ENCODE data around the gene FBXO8. TPM values are rescaled to one million over a fixed set of nuclear protein-coding genes. Genes with fewer than 3 reads are reported as not detected.
A peak's percentile ranks its signal among the peaks of the same experiment; 100 is the strongest.

FBXO8 gene
- polyA plus RNA-seq, 1 of the 3 experiments (the other 2 are of a cell fraction) = 16.0 TPM

DNA sequence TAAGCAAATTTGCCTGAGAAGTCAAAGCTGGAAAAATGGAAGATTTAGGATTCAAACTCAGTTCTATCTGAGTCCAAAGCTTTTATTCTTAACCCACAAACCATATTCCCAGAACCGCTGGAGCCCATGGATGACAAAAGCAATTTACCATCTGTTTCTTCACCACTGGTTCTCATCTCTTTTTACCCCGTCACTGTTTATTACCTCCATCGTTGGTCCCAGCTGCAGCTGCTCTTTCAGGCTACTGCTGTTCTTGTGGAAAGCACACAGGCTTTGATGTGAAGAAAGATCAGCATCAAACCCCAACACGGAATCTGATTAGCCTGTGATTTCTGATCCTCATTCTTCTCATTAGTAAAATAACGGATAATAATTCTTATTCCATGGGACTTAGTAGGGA, 9.5 kb downstream of the FBXO8 start (continued):
- TF ChIP-seq, protein P1, sequence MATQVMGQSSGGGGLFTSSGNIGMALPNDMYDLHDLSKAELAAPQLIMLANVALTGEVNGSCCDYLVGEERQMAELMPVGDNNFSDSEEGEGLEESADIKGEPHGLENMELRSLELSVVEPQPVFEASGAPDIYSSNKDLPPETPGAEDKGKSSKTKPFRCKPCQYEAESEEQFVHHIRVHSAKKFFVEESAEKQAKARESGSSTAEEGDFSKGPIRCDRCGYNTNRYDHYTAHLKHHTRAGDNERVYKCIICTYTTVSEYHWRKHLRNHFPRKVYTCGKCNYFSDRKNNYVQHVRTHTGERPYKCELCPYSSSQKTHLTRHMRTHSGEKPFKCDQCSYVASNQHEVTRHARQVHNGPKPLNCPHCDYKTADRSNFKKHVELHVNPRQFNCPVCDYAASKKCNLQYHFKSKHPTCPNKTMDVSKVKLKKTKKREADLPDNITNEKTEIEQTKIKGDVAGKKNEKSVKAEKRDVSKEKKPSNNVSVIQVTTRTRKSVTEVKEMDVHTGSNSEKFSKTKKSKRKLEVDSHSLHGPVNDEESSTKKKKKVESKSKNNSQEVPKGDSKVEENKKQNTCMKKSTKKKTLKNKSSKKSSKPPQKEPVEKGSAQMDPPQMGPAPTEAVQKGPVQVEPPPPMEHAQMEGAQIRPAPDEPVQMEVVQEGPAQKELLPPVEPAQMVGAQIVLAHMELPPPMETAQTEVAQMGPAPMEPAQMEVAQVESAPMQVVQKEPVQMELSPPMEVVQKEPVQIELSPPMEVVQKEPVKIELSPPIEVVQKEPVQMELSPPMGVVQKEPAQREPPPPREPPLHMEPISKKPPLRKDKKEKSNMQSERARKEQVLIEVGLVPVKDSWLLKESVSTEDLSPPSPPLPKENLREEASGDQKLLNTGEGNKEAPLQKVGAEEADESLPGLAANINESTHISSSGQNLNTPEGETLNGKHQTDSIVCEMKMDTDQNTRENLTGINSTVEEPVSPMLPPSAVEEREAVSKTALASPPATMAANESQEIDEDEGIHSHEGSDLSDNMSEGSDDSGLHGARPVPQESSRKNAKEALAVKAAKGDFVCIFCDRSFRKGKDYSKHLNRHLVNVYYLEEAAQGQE (IDR thresholded peaks at IDR 0.05; ENCODE audit: low read depth, low read length) = no peak
- TF ChIP-seq, protein P2, sequence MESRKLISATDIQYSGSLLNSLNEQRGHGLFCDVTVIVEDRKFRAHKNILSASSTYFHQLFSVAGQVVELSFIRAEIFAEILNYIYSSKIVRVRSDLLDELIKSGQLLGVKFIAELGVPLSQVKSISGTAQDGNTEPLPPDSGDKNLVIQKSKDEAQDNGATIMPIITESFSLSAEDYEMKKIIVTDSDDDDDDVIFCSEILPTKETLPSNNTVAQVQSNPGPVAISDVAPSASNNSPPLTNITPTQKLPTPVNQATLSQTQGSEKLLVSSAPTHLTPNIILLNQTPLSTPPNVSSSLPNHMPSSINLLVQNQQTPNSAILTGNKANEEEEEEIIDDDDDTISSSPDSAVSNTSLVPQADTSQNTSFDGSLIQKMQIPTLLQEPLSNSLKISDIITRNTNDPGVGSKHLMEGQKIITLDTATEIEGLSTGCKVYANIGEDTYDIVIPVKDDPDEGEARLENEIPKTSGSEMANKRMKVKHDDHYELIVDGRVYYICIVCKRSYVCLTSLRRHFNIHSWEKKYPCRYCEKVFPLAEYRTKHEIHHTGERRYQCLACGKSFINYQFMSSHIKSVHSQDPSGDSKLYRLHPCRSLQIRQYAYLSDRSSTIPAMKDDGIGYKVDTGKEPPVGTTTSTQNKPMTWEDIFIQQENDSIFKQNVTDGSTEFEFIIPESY (IDR thresholded peaks at IDR 0.05; ENCODE audit: borderline replicate concordance, low read depth) = no peak
- TF ChIP-seq FOXJ3 (CRISPR knock-in tag; IDR thresholded peaks at IDR 0.05) (no peak), YY1 (IDR thresholded peaks at IDR 0.05; ENCODE audit: low read depth) (no peak), FOSL2 (IDR thresholded peaks at IDR 0.05; ENCODE audit: borderline replicate concordance, low read depth) (no peak)
- TF ChIP-seq, protein P3, sequence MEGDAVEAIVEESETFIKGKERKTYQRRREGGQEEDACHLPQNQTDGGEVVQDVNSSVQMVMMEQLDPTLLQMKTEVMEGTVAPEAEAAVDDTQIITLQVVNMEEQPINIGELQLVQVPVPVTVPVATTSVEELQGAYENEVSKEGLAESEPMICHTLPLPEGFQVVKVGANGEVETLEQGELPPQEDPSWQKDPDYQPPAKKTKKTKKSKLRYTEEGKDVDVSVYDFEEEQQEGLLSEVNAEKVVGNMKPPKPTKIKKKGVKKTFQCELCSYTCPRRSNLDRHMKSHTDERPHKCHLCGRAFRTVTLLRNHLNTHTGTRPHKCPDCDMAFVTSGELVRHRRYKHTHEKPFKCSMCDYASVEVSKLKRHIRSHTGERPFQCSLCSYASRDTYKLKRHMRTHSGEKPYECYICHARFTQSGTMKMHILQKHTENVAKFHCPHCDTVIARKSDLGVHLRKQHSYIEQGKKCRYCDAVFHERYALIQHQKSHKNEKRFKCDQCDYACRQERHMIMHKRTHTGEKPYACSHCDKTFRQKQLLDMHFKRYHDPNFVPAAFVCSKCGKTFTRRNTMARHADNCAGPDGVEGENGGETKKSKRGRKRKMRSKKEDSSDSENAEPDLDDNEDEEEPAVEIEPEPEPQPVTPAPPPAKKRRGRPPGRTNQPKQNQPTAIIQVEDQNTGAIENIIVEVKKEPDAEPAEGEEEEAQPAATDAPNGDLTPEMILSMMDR (IDR thresholded peaks at IDR 0.05) = no peak

DNA sequence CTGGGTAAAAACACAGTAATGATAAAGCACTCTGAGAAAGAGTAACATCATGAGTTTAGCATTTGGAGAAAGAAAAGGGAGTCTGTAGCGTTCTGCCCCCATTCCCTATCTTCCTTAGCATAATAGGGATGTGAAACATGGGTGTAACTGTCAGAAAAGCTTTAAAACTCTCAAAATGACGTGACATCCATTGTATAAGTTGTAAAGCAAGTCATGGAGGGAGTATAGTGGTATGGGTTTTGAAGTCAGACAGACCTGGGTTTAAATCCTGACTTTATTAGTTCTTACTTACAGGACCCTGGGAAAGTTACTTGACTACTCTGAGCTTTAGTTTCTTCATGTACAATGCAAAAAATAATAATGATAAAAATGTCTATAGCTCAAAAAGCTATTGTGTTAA, 17.1 kb downstream of the FBXO8 start:
- peaks cover 33% of the 10 kb centered on the region; the same call in 1 of the 2 replicates for H3K79me2 ChIP-seq (ENCODE audit: insufficient read depth)
- TF ChIP-seq, protein P3 (IDR thresholded peaks at IDR 0.05) = no peak
- TF ChIP-seq RXRA (IDR thresholded peaks at IDR 0.05; ENCODE audit: borderline replicate concordance, low read depth) (no peak), GABPA (IDR thresholded peaks at IDR 0.05; ENCODE audit: low read depth) (no peak), FOXJ3 (CRISPR knock-in tag; IDR thresholded peaks at IDR 0.05) (no peak), JUND (IDR thresholded peaks at IDR 0.05) (no peak), SMC3 (IDR thresholded peaks at IDR 0.05; ENCODE audit: low read depth, low read length) (no peak), TCF12 (IDR thresholded peaks at IDR 0.05) (no peak), MXI1 (IDR thresholded peaks at IDR 0.05; ENCODE audit: low read depth, low read length) (no peak), YY1 (IDR thresholded peaks at IDR 0.05; ENCODE audit: low read depth) (no peak)
- TF ChIP-seq, protein P4, sequence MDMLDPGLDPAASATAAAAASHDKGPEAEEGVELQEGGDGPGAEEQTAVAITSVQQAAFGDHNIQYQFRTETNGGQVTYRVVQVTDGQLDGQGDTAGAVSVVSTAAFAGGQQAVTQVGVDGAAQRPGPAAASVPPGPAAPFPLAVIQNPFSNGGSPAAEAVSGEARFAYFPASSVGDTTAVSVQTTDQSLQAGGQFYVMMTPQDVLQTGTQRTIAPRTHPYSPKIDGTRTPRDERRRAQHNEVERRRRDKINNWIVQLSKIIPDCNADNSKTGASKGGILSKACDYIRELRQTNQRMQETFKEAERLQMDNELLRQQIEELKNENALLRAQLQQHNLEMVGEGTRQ (IDR thresholded peaks at IDR 0.05; ENCODE audit: borderline replicate concordance, low read depth, low read length) = no peak
- peaks cover 12 to 15% of the 10 kb centered on the region in 2 experiments; a peak in 3 of 4 replicates for H3K4me1 ChIP-seq (ENCODE audit: control insufficient read depth in 1 of 2, insufficient read depth in 2 of 2, low read depth in 1 of 2, low read length in 1 of 2)
- H2AFZ ChIP-seq (ENCODE audit: low read depth) = no peak overlapping the region
- peak overlapping the region in 1 of 2 experiments; percentile 98; a peak in 2 of 4 replicates for H3K27ac ChIP-seq (ENCODE audit: low read depth in 2 of 2, low read length in 1 of 2)
- H3K4me3 ChIP-seq (ENCODE audit: low read depth in 2 of 2, low read length in 1 of 2) = no peak overlapping the region
- no peak overlapping the region for H3K4me2 ChIP-seq
- peaks cover 13% of the 10 kb centered on the region for H3F3A ChIP-seq (replicated peaks; ENCODE audit: insufficient read depth)
- H3K9me2 ChIP-seq = no peaks in the 10 kb centered on the region
- H3K9ac ChIP-seq = no peak overlapping the region
- no peaks in the 10 kb centered on the region for H3K27me3 ChIP-seq (ENCODE audit: insufficient read depth)
- no peaks in the 10 kb centered on the region for H4K20me1 ChIP-seq (ENCODE audit: insufficient read depth)
- peaks cover 2 to 4% of the 10 kb centered on the region in 2 experiments for H3K36me3 ChIP-seq (replicated peaks in 1 of 2; ENCODE audit: control insufficient read depth in 1 of 2, insufficient read depth in 2 of 2, low read length in 1 of 2)
- POLR2A ChIA-PET = no interaction called here
- DNase-seq = no peak
- H3K9me3 ChIP-seq = no peaks in the 10 kb centered on the region
- CTCF ChIA-PET = interaction anchor here (1.1 to 1.8 kb wide), 3 partner anchors 11 to 122 kb away, joined by 3 to 6 read pairs (median 5); no protein-coding TSS in a partner anchor
- 47% methylated on average over 2 of the region's 2 CpGs for WGBS (ENCODE audit: low lambda C conversion rate)
